Gastrocnemius medialis (tissue), 4 donors: ENCODE results near the gene COL27A1.

Experiments used
- POLR2A ChIP-seq, 2 donors: fragments of 450-650 bp; IDR thresholded peaks; one replicate each; pipeline ENCODE4 v1.6.1; 2017; ENCODE audit warnings: antibody characterized with exemption in 2 of 2, mild to moderate bottlenecking in 2 of 2, moderate library complexity in 2 of 2
- TF ChIP-seq, protein P1 (sequence below), 5 experiments: fragments of 450-650 bp in 3 of 5; fragments of 200-600 bp in 2 of 5; sonication (generic) in 2 of 5; IDR thresholded peaks in 4 of 5; conservative IDR thresholded peaks in 1 of 5; 1 replicate in 4 of 5; 2 replicates in 1 of 5; pipeline ENCODE4 v1.5.1; 2016 to 2019; ENCODE audit warnings: antibody characterized with exemption in 5 of 5, mild to moderate bottlenecking in 3 of 5, moderate library complexity in 3 of 5

- TF ChIP-seq POLR2A (IDR thresholded peaks at IDR 0.05): no peak
- TF ChIP-seq, protein P1, sequence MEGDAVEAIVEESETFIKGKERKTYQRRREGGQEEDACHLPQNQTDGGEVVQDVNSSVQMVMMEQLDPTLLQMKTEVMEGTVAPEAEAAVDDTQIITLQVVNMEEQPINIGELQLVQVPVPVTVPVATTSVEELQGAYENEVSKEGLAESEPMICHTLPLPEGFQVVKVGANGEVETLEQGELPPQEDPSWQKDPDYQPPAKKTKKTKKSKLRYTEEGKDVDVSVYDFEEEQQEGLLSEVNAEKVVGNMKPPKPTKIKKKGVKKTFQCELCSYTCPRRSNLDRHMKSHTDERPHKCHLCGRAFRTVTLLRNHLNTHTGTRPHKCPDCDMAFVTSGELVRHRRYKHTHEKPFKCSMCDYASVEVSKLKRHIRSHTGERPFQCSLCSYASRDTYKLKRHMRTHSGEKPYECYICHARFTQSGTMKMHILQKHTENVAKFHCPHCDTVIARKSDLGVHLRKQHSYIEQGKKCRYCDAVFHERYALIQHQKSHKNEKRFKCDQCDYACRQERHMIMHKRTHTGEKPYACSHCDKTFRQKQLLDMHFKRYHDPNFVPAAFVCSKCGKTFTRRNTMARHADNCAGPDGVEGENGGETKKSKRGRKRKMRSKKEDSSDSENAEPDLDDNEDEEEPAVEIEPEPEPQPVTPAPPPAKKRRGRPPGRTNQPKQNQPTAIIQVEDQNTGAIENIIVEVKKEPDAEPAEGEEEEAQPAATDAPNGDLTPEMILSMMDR (IDR thresholded peaks at IDR 0.05 in 4 of 5, conservative IDR thresholded peaks at IDR 0.05 in 1 of 5): no peak
Measured at GRCh38 chr9:114154600-114155102, 686 bp upstream of the COL27A1 start.
